Measurements from ENCODE around the gene KIRREL3.

KIRREL3 gene

GRCh38 chr11:126592496-126593410, 407.8 kb downstream of the KIRREL3 start:
- DNase-seq: peak; percentile 67

GRCh38 chr11:126591966-126592489, 408.5 kb downstream of the KIRREL3 start:
- no peak for DNase-seq

- no peak for DNase-seq
Observed at GRCh38 chr11:126589492-126589803, 411.1 kb downstream of the KIRREL3 start.

GRCh38 chr11:126588630-126589491, 411.7 kb downstream of the KIRREL3 start:
- DNase-seq: peak; percentile 75

GRCh38 chr11:126587541-126587940, 413.0 kb downstream of the KIRREL3 start:
- DNase-seq: no peak

- peak; percentile 81 for DNase-seq
Observed at GRCh38 chr11:126585774-126586491, 414.6 kb downstream of the KIRREL3 start.

GRCh38 chr11:126585388-126585773, 415.2 kb downstream of the KIRREL3 start:
- DNase-seq: no peak

GRCh38 chr11:126583594-126584427, 416.8 kb downstream of the KIRREL3 start:
- no peak for DNase-seq

GRCh38 chr11:126583101-126583500, 417.5 kb downstream of the KIRREL3 start:
- DNase-seq: no peak

- no peak for DNase-seq
Observed at GRCh38 chr11:126581871-126582648, 418.5 kb downstream of the KIRREL3 start.

- no peak for DNase-seq
Observed at GRCh38 chr11:126578426-126578825, 422.1 kb downstream of the KIRREL3 start.

- DNase-seq: no peak
Observed at GRCh38 chr11:126578021-126578420, 422.5 kb downstream of the KIRREL3 start.

- DNase-seq: no peak
Observed at GRCh38 chr11:126575849-126576248, 424.7 kb downstream of the KIRREL3 start.

- no peak for DNase-seq
Observed at GRCh38 chr11:126573325-126573978, 427.1 kb downstream of the KIRREL3 start.

GRCh38 chr11:126570489-126570888, 430.1 kb downstream of the KIRREL3 start:
- no peak for DNase-seq

- DNase-seq: no peak
Observed at GRCh38 chr11:126567419-126567818, 433.2 kb downstream of the KIRREL3 start.

- peak; percentile 85 for DNase-seq
Observed at GRCh38 chr11:126564566-126564965, 436.0 kb downstream of the KIRREL3 start.

- DNase-seq: peak; percentile 86
Observed at GRCh38 chr11:126561327-126561893, 439.2 kb downstream of the KIRREL3 start.

GRCh38 chr11:126560221-126560620, 440.3 kb downstream of the KIRREL3 start:
- DNase-seq: no peak

All from islet precursor cell (in vitro differentiated cells).